ENCODE measurements around the gene WDR7.
A peak's percentile ranks its signal among the peaks of the same experiment; 100 is the strongest.

WDR7 gene

GRCh38 chr18:57077786-57078552 is 426.8 kb downstream of the WDR7 start:
- DNase-seq (ENCODE audit: low spot score) (no peak), ATAC-seq (ENCODE audit: low read depth) (peak; percentile 12; the same call in 1 of the 3 replicates)
- no peaks in the 10 kb centered on the region for H3K27me3 ChIP-seq (ENCODE audit: insufficient read depth, poor library complexity, severe bottlenecking)
- no peak for TF ChIP-seq CTCF (IDR thresholded peaks at IDR 0.05; ENCODE audit: poor library complexity, severe bottlenecking)
- no peaks in the 10 kb centered on the region for H3K4me1 ChIP-seq (ENCODE audit: insufficient read depth, poor library complexity, severe bottlenecking)
- H3K9me3 ChIP-seq (ENCODE audit: severe bottlenecking) = no peaks in the 10 kb centered on the region
- H3K4me3 ChIP-seq (ENCODE audit: severe bottlenecking) = no peak overlapping the region
- no peak overlapping the region for H3K27ac ChIP-seq (ENCODE audit: poor library complexity, severe bottlenecking)
- no peaks in the 10 kb centered on the region for H3K36me3 ChIP-seq (ENCODE audit: low read depth)

GRCh38 chr18:57078614-57079013 is 427.5 kb downstream of the WDR7 start:
- ATAC-seq (ENCODE audit: low read depth) = no peak; the same call in 2 of the 3 replicates
- no peak for DNase-seq (ENCODE audit: low spot score)

GRCh38 chr18:57080479-57080878 is 429.3 kb downstream of the WDR7 start:
- TF ChIP-seq CTCF (IDR thresholded peaks at IDR 0.05; ENCODE audit: poor library complexity, severe bottlenecking) = no peak
- Histone ChIP-seq H3K36me3 (ENCODE audit: low read depth) (no peaks in the 10 kb centered on the region), H3K4me1 (ENCODE audit: insufficient read depth, poor library complexity, severe bottlenecking) (no peaks in the 10 kb centered on the region), H3K27ac (ENCODE audit: poor library complexity, severe bottlenecking) (no peak overlapping the region), H3K9me3 (ENCODE audit: severe bottlenecking) (no peaks in the 10 kb centered on the region), H3K27me3 (ENCODE audit: insufficient read depth, poor library complexity, severe bottlenecking) (no peaks in the 10 kb centered on the region), H3K4me3 (ENCODE audit: severe bottlenecking) (no peak overlapping the region)
- no peak for DNase-seq (ENCODE audit: low spot score)
- ATAC-seq (ENCODE audit: low read depth) = no peak

More at GRCh38 chr18:57078614-57079013, 427.5 kb downstream of the WDR7 start:
- no peak for TF ChIP-seq CTCF (IDR thresholded peaks at IDR 0.05; ENCODE audit: poor library complexity, severe bottlenecking)
- H3K27ac ChIP-seq (ENCODE audit: poor library complexity, severe bottlenecking) = no peak overlapping the region
- H3K4me3 ChIP-seq (ENCODE audit: severe bottlenecking) = no peak overlapping the region
- no peaks in the 10 kb centered on the region for H3K9me3 ChIP-seq (ENCODE audit: severe bottlenecking)
- H3K4me1 ChIP-seq (ENCODE audit: insufficient read depth, poor library complexity, severe bottlenecking) = no peaks in the 10 kb centered on the region
- no peaks in the 10 kb centered on the region for H3K36me3 ChIP-seq (ENCODE audit: low read depth)
- H3K27me3 ChIP-seq (ENCODE audit: insufficient read depth, poor library complexity, severe bottlenecking) = no peaks in the 10 kb centered on the region

GRCh38 chr18:57081899-57082298 is 430.7 kb downstream of the WDR7 start:
- Histone ChIP-seq H3K4me3 (ENCODE audit: severe bottlenecking) (no peak overlapping the region), H3K27ac (ENCODE audit: poor library complexity, severe bottlenecking) (no peak overlapping the region), H3K27me3 (ENCODE audit: insufficient read depth, poor library complexity, severe bottlenecking) (no peaks in the 10 kb centered on the region), H3K4me1 (ENCODE audit: insufficient read depth, poor library complexity, severe bottlenecking) (no peaks in the 10 kb centered on the region), H3K9me3 (ENCODE audit: severe bottlenecking) (no peaks in the 10 kb centered on the region), H3K36me3 (ENCODE audit: low read depth) (no peaks in the 10 kb centered on the region)
- DNase-seq (ENCODE audit: low spot score) = no peak
- TF ChIP-seq CTCF (IDR thresholded peaks at IDR 0.05; ENCODE audit: poor library complexity, severe bottlenecking) = no peak
- ATAC-seq (ENCODE audit: low read depth) = no peak

- ATAC-seq (ENCODE audit: low read depth) (no peak), DNase-seq (ENCODE audit: low spot score) (no peak)
- Histone ChIP-seq H3K4me1 (ENCODE audit: insufficient read depth, poor library complexity, severe bottlenecking) (peaks cover 5% of the 10 kb centered on the region), H3K27me3 (ENCODE audit: insufficient read depth, poor library complexity, severe bottlenecking) (no peaks in the 10 kb centered on the region), H3K27ac (ENCODE audit: poor library complexity, severe bottlenecking) (no peak overlapping the region), H3K36me3 (ENCODE audit: low read depth) (no peaks in the 10 kb centered on the region), H3K9me3 (ENCODE audit: severe bottlenecking) (no peaks in the 10 kb centered on the region), H3K4me3 (ENCODE audit: severe bottlenecking) (no peak overlapping the region)
- TF ChIP-seq CTCF (IDR thresholded peaks at IDR 0.05; ENCODE audit: poor library complexity, severe bottlenecking) = no peak
These were observed 432.3 kb downstream of the WDR7 start for GRCh38 chr18:57083485-57083884.
